ENCODE results near the gene VAMP5. TPM values are rescaled to one million over a fixed set of nuclear protein-coding genes. Genes with fewer than 3 reads are reported as not detected.

The VAMP5 gene, protein sequence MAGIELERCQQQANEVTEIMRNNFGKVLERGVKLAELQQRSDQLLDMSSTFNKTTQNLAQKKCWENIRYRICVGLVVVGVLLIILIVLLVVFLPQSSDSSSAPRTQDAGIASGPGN
- polyA plus RNA-seq (2013) = 77.6 TPM

DNA sequence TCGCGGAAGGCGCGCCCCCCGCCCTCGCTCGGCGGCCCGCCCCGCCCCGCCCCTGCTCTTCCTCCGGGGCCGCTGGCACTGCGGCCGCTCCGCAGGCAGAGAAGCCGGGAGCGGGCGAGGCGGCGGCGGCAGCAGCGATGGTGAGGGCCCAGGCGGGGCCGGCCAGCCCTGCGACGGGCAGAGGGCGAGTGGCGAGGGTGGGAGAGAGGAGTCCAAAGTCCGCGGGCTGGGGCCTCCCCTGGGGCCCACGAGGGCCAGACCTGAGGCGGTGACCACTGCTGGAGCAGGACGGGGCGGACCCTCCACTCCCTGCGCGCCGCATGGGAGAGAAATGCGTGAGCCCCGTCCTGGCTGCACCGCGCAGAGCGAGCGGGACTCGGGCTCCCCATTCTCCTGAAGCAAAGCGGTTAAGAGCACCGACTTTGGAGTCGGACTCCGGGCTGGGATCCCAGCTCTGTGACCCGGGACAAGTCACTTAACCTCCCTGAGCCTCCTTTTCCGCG is at the start of gene VAMP5:
VAMP5 (plus strand) TSS at position 78 of the 503 bp plus-strand sequence; CDS start at position 138, 60 bp downstream.
- DNase-seq = peak in 2 of 3 donors; percentile 61 to 70
- CTCF ChIA-PET = interaction anchor here (0.6 kb wide), 1 partner anchor 35 kb away, joined by 3 read pairs; no protein-coding TSS in a partner anchor

DNA sequence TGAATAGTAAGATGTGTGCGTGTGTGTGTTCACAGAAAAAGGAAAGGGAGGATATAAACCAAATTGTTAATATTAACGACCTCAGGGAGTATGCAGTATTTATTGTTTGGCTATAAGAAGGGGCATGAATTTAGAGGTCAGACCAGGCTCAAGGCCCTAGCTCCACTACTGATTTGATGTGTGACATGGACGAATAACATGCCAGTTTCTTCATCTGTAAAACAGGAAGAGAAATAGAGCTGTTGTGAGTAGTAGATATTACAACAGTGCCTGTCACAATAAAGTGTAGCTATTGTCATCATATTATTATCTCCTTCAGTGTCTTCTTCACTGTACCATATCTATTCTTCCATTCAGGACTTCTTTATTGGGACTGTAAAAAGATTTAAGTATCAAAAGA is 49.4 kb upstream of the VAMP5 start:
- POLR2A ChIA-PET = interaction anchor here (0.7 to 1.1 kb wide), 3 partner anchors 39 to 107 kb away, joined by 3 to 7 read pairs (median 3); no protein-coding TSS in a partner anchor
- H3K4me1 ChIP-seq (ENCODE audit: control extremely low read depth in 1 of 4, control insufficient read depth in 4 of 4, insufficient read depth in 4 of 4, low read length in 3 of 4) = peaks cover 14 to 39% (median 35%) of the 10 kb centered on the region in 4 experiments
- no peaks in the 10 kb centered on the region for H3K9me3 ChIP-seq (ENCODE audit: control extremely low read depth in 1 of 5, control insufficient read depth in 4 of 5, insufficient read depth in 2 of 5, low read depth in 1 of 5, low read length in 4 of 5)
- DNase-seq = peak in 1 of 3 donors; percentile 39
- WGBS (ENCODE audit: insufficient coverage) = 0% methylated on average over 1 of the region's 3 CpGs
- H3K4me3 ChIP-seq (ENCODE audit: control insufficient read depth in 1 of 7, extremely low read depth in 1 of 7, insufficient read depth in 4 of 7, low read depth in 2 of 7, low read length in 6 of 7) = no peak overlapping the region
- H3K27ac ChIP-seq (ENCODE audit: insufficient read depth in 1 of 2, low read depth in 1 of 2, low read length in 2 of 2, poor library complexity in 1 of 2, severe bottlenecking in 2 of 2) = no peak overlapping the region
- H3K36me3 ChIP-seq (ENCODE audit: control insufficient read depth in 4 of 4, insufficient read depth in 4 of 4, low read length in 3 of 4) = peaks cover 0 to 3% (median 0%) of the 10 kb centered on the region in 4 experiments
- CTCF ChIA-PET = interaction anchor here (0.9 to 28.0 kb wide), 8 partner anchors 11 to 121 kb away, joined by 3 to 584 read pairs (median 4); partner anchors contain the start of gene SH2D6
- H3K27me3 ChIP-seq (replicated peaks in 2 of 5; ENCODE audit: control insufficient read depth in 4 of 5, insufficient read depth in 5 of 5, low read length in 4 of 5) = no peaks in the 10 kb centered on the region

More for the DNA sequence above, at the start of gene VAMP5:
- Histone ChIP-seq H3K27ac (ENCODE audit: insufficient read depth in 1 of 2, low read depth in 1 of 2, low read length in 2 of 2, poor library complexity in 1 of 2, severe bottlenecking in 2 of 2) (peak within 1 kb of the TSS; percentile 66 to 79), H3K27me3 (replicated peaks in 2 of 5; ENCODE audit: control insufficient read depth in 4 of 5, insufficient read depth in 5 of 5, low read length in 4 of 5) (no peaks in the 10 kb centered on the region), H3K9me3 (ENCODE audit: control extremely low read depth in 1 of 5, control insufficient read depth in 4 of 5, insufficient read depth in 2 of 5, low read depth in 1 of 5, low read length in 4 of 5) (no peaks in the 10 kb centered on the region), H3K4me1 (ENCODE audit: control extremely low read depth in 1 of 4, control insufficient read depth in 4 of 4, insufficient read depth in 4 of 4, low read length in 3 of 4) (peaks cover 16 to 77% (median 71%) of the 10 kb centered on the region in 4 experiments), H3K36me3 (ENCODE audit: control insufficient read depth in 4 of 4, insufficient read depth in 4 of 4, low read length in 3 of 4) (peaks cover 5 to 45% (median 20%) of the 10 kb centered on the region in 4 experiments), H3K4me3 (ENCODE audit: control insufficient read depth in 1 of 7, extremely low read depth in 1 of 7, insufficient read depth in 4 of 7, low read depth in 2 of 7, low read length in 6 of 7) (peak within 1 kb of the TSS; percentile 0 to 81 (median 60))
- POLR2A ChIA-PET = interaction anchor here (1.0 kb wide), 1 partner anchor 33 kb away, joined by 4 read pairs; no protein-coding TSS in a partner anchor
- 6% methylated on average over 48 of the region's 52 CpGs for WGBS (ENCODE audit: insufficient coverage)

DNA sequence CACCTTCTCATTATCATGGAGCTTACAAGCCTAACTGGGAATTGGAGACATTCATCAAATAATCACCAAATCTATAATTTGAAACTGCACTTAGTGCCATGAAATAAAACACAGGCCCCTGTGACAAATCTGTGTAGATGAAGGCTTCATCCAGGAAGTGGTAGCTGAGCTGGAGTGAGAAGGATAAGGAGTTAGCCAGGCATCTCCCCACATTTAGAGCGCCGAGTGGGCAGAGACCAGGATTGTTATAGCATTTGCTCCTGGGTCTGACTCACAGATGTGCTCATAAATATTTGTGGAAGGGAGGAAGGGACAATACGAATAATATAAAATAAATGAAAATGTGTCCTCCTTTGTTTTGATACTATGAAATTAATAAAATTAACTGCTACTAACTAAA is 47.8 kb upstream of the VAMP5 start:
- peaks cover 0 to 19% (median 4%) of the 10 kb centered on the region in 4 experiments for H3K36me3 ChIP-seq (ENCODE audit: control insufficient read depth in 4 of 4, insufficient read depth in 4 of 4, low read length in 3 of 4)
- peak in 2 of 3 donors; percentile 56 to 70 for DNase-seq
- no peaks in the 10 kb centered on the region for H3K27me3 ChIP-seq (replicated peaks in 2 of 5; ENCODE audit: control insufficient read depth in 4 of 5, insufficient read depth in 5 of 5, low read length in 4 of 5)
- no peaks in the 10 kb centered on the region for H3K9me3 ChIP-seq (ENCODE audit: control extremely low read depth in 1 of 5, control insufficient read depth in 4 of 5, insufficient read depth in 2 of 5, low read depth in 1 of 5, low read length in 4 of 5)
- WGBS (ENCODE audit: insufficient coverage) = 30% methylated on average over 2 of the region's 3 CpGs
- peak overlapping the region in 1 of 2 experiments; percentile 27 for H3K27ac ChIP-seq (ENCODE audit: insufficient read depth in 1 of 2, low read depth in 1 of 2, low read length in 2 of 2, poor library complexity in 1 of 2, severe bottlenecking in 2 of 2)
- peaks cover 27 to 55% (median 49%) of the 10 kb centered on the region in 4 experiments for H3K4me1 ChIP-seq (ENCODE audit: control extremely low read depth in 1 of 4, control insufficient read depth in 4 of 4, insufficient read depth in 4 of 4, low read length in 3 of 4)
- ChIA-PET POLR2A (no interaction called here), CTCF (interaction anchor here (1.2 to 28.0 kb wide), 6 partner anchors 14 to 122 kb away, joined by 3 to 584 read pairs (median 4); partner anchors contain the start of gene SH2D6)
- H3K4me3 ChIP-seq (ENCODE audit: control insufficient read depth in 1 of 7, extremely low read depth in 1 of 7, insufficient read depth in 4 of 7, low read depth in 2 of 7, low read length in 6 of 7) = no peak overlapping the region

DNA sequence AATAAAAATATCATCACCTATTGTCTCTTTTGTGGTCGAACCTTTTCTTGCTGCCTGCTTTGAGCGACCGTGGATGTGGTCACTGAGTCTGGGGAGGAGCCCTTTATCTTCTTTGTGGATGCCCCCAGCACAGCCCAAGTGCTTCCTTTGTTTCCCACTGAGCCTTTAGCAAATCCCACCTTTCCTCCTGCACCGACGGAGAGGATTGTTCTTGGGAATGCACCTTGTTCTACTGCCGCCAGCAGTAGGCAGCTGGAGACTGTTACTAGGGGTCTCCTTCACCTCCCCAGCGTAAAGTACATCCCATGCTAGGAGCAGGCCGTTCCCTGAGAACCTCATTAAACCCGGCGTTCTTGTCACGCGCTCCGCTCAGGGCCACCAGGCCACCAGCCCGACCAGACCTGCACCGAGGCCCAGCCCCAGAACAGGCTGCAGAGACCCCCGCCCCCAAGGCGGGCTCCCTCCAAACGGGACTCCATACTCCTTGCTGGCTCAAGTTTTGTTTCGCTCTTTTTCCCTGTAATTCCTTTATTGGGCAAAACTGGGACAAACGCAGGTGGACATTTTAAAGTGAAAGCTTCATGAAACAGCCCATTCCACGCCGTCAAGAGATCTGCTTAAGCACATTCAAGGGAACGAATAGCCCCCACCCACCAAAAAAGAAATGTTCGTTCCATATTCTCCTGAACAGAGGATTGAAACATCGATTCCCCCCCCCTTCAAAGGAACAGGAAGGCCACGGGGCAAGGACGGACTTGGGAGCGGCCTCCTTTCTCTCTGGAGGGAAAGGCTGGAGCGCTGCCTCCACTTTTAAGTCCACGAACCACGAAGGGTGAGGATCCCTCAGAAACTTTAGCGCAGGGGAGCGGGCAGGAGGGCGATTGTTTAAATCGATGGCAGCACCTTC is 46.4 kb upstream of the VAMP5 start:
- WGBS (ENCODE audit: insufficient coverage) = 0% methylated on average over 27 of the region's 35 CpGs
- Histone ChIP-seq H3K4me1 (ENCODE audit: control extremely low read depth in 1 of 4, control insufficient read depth in 4 of 4, insufficient read depth in 4 of 4, low read length in 3 of 4) (peaks cover 37 to 63% (median 59%) of the 10 kb centered on the region in 4 experiments), H3K9me3 (ENCODE audit: control extremely low read depth in 1 of 5, control insufficient read depth in 4 of 5, insufficient read depth in 2 of 5, low read depth in 1 of 5, low read length in 4 of 5) (no peaks in the 10 kb centered on the region), H3K36me3 (ENCODE audit: control insufficient read depth in 4 of 4, insufficient read depth in 4 of 4, low read length in 3 of 4) (peaks cover 13 to 33% (median 18%) of the 10 kb centered on the region in 4 experiments), H3K4me3 (ENCODE audit: control insufficient read depth in 1 of 7, extremely low read depth in 1 of 7, insufficient read depth in 4 of 7, low read depth in 2 of 7, low read length in 6 of 7) (peak overlapping the region; percentile 61 to 96 (median 85)), H3K27ac (ENCODE audit: insufficient read depth in 1 of 2, low read depth in 1 of 2, low read length in 2 of 2, poor library complexity in 1 of 2, severe bottlenecking in 2 of 2) (peak overlapping the region; percentile 98 to 100), H3K27me3 (replicated peaks in 2 of 5; ENCODE audit: control insufficient read depth in 4 of 5, insufficient read depth in 5 of 5, low read length in 4 of 5) (no peaks in the 10 kb centered on the region)
- CTCF ChIA-PET = interaction anchor here (1.0 to 28.0 kb wide), 10 partner anchors 13 to 132 kb away, joined by 3 to 584 read pairs (median 5); partner anchors contain the start of gene SH2D6
- POLR2A ChIA-PET = interaction anchor here (0.8 to 3.5 kb wide), 15 partner anchors 13 to 149 kb away, joined by 3 to 69 read pairs (median 6); partner anchors contain the start of genes GGCX and SH2D6
- DNase-seq = peak in 2 of 3 donors; percentile 43 to 53

DNA sequence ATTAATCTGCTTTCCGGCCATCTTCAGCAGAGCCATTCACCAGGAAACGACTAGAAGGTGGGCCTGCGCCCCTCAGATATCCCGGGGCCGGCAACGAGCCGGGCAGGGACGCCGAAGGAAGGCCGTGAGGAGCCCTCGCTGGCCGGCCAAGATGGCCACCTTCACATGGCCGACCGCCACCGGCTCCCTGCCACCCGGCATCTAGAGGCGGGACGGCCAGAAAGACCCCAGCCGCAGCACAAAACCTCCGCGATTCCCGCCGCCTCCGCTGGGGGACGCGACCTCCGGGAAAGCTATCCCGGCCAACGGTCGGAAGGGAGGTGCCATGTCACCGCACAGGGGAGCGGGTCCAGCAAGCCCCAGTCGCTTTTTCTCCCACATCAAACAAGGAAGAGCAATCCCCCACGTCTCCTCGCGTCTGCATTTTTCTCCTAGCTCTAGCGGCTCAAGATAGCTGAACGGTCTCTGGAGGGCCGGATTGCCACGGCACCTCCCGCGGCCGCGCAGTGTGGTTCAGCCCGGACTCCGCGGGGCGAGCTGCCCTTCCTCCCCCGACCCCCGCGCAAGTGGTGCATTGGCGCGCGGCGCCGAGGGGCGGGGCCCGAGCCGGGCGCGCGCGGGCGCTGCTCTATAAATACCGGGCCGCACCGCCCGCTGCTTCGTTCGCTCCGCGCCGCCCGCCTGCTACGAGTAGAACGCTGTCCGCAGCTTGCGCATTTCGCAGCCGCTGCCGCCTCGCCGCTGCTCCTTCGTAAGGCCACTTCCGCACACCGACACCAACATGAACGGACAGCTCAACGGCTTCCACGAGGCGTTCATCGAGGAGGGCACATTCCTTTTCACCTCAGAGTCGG is 45.5 kb upstream of the VAMP5 start, which contains the start of gene MAT2A:
MAT2A (plus strand) TSS at position 662 of the 854 bp plus-strand sequence; CDS start at position 782, 120 bp downstream.
- under 1% methylated on average over 83 of the region's 92 CpGs for WGBS (ENCODE audit: insufficient coverage)
- POLR2A ChIA-PET = interaction anchor here (0.7 to 3.5 kb wide), 24 partner anchors 12 to 173 kb away, joined by 3 to 69 read pairs (median 6); partner anchors contain the start of genes GGCX, SH2D6, TMEM150A and VAMP8
- CTCF ChIA-PET = interaction anchor here (0.7 to 28.0 kb wide), 11 partner anchors 9 to 131 kb away, joined by 3 to 584 read pairs (median 5); partner anchors contain the start of gene SH2D6

More for the DNA sequence above, 45.5 kb upstream of the VAMP5 start, which contains the start of gene MAT2A:
- Histone ChIP-seq H3K4me3 (ENCODE audit: control insufficient read depth in 1 of 7, extremely low read depth in 1 of 7, insufficient read depth in 4 of 7, low read depth in 2 of 7, low read length in 6 of 7) (peak within 1 kb of the TSS; percentile 61 to 96 (median 85)), H3K27ac (ENCODE audit: insufficient read depth in 1 of 2, low read depth in 1 of 2, low read length in 2 of 2, poor library complexity in 1 of 2, severe bottlenecking in 2 of 2) (peak within 1 kb of the TSS; percentile 98 to 100), H3K27me3 (replicated peaks in 2 of 5; ENCODE audit: control insufficient read depth in 4 of 5, insufficient read depth in 5 of 5, low read length in 4 of 5) (no peaks in the 10 kb centered on the region), H3K9me3 (ENCODE audit: control extremely low read depth in 1 of 5, control insufficient read depth in 4 of 5, insufficient read depth in 2 of 5, low read depth in 1 of 5, low read length in 4 of 5) (no peaks in the 10 kb centered on the region), H3K4me1 (ENCODE audit: control extremely low read depth in 1 of 4, control insufficient read depth in 4 of 4, insufficient read depth in 4 of 4, low read length in 3 of 4) (peaks cover 37 to 68% (median 60%) of the 10 kb centered on the region in 4 experiments), H3K36me3 (ENCODE audit: control insufficient read depth in 4 of 4, insufficient read depth in 4 of 4, low read length in 3 of 4) (peaks cover 16 to 42% (median 24%) of the 10 kb centered on the region in 4 experiments)
- DNase-seq = peak; percentile 93 to 97 (median 96)

All from common myeloid progenitor, CD34-positive (primary cell).